ENCODE measurements around the gene ENC1. TPM values are rescaled to one million over a fixed set of nuclear protein-coding genes. Genes with fewer than 3 reads are reported as not detected.

Gene ENC1
- total RNA-seq, 1 experiment from 2014 or later = 37.0 TPM

DNA sequence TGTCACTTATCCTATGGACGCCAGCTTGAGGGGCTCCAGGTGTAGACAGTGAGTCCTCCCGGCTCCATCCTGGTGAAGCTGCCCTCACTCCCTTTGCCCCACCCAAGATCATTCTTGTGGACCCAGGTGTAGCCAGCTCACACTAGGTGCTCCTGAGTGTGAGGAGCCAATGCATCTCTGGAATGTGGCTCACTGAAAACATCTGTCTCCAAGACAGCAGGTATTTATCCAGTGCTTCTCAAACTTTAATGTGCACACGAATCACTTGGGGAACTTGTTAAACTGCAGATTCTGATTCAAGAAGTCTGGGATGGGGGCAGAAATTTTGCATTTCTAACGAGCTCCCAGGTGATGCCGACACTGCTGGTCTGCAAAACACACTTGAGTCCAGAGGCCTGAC, 13.5 kb upstream of the ENC1 start:
- in situ Hi-C loops (cut with HindIII; ENCODE audit: low pct_unique_long_range_greater_than_20kb, low sequenced_read_pairs) = no loop called here
- H3K36me3 ChIP-seq (ENCODE audit: control insufficient read depth, insufficient read depth, low read length) = no peaks in the 10 kb centered on the region
- H3K27me3 ChIP-seq (ENCODE audit: control insufficient read depth, insufficient read depth, low read length) = no peaks in the 10 kb centered on the region
- ChIA-PET CTCF (no interaction called here), POLR2A (no interaction called here)
- H3K9me3 ChIP-seq (ENCODE audit: control insufficient read depth, insufficient read depth, low read depth, low read length) = no peaks in the 10 kb centered on the region
- H3K4me3 ChIP-seq (ENCODE audit: low read depth in 2 of 2, low read length in 2 of 2) = no peak overlapping the region
- H3K4me1 ChIP-seq (ENCODE audit: control insufficient read depth, insufficient read depth, low read length) = peaks cover 3% of the 10 kb centered on the region; the same call in 1 of the 2 replicates
- H3K27ac ChIP-seq (ENCODE audit: low read length) = no peak overlapping the region
- ATAC-seq (no peak), DNase-seq (ENCODE audit: low read depth, low spot score) (no peak)
- TF ChIP-seq TCF7L2 (IDR thresholded peaks at IDR 0.05; ENCODE audit: low read depth, low read length) = no peak
- TF ChIP-seq, protein P1, sequence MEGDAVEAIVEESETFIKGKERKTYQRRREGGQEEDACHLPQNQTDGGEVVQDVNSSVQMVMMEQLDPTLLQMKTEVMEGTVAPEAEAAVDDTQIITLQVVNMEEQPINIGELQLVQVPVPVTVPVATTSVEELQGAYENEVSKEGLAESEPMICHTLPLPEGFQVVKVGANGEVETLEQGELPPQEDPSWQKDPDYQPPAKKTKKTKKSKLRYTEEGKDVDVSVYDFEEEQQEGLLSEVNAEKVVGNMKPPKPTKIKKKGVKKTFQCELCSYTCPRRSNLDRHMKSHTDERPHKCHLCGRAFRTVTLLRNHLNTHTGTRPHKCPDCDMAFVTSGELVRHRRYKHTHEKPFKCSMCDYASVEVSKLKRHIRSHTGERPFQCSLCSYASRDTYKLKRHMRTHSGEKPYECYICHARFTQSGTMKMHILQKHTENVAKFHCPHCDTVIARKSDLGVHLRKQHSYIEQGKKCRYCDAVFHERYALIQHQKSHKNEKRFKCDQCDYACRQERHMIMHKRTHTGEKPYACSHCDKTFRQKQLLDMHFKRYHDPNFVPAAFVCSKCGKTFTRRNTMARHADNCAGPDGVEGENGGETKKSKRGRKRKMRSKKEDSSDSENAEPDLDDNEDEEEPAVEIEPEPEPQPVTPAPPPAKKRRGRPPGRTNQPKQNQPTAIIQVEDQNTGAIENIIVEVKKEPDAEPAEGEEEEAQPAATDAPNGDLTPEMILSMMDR (IDR thresholded peaks at IDR 0.05) = no peak
- TF ChIP-seq POLR2AphosphoS5 (IDR thresholded peaks at IDR 0.05; ENCODE audit: low read depth, low read length) = no peak
- TF ChIP-seq, protein P2, sequence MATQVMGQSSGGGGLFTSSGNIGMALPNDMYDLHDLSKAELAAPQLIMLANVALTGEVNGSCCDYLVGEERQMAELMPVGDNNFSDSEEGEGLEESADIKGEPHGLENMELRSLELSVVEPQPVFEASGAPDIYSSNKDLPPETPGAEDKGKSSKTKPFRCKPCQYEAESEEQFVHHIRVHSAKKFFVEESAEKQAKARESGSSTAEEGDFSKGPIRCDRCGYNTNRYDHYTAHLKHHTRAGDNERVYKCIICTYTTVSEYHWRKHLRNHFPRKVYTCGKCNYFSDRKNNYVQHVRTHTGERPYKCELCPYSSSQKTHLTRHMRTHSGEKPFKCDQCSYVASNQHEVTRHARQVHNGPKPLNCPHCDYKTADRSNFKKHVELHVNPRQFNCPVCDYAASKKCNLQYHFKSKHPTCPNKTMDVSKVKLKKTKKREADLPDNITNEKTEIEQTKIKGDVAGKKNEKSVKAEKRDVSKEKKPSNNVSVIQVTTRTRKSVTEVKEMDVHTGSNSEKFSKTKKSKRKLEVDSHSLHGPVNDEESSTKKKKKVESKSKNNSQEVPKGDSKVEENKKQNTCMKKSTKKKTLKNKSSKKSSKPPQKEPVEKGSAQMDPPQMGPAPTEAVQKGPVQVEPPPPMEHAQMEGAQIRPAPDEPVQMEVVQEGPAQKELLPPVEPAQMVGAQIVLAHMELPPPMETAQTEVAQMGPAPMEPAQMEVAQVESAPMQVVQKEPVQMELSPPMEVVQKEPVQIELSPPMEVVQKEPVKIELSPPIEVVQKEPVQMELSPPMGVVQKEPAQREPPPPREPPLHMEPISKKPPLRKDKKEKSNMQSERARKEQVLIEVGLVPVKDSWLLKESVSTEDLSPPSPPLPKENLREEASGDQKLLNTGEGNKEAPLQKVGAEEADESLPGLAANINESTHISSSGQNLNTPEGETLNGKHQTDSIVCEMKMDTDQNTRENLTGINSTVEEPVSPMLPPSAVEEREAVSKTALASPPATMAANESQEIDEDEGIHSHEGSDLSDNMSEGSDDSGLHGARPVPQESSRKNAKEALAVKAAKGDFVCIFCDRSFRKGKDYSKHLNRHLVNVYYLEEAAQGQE (IDR thresholded peaks at IDR 0.05; ENCODE audit: insufficient read depth in 1 of 2, low read depth in 2 of 2, low read length in 1 of 2) = no peak
- TF ChIP-seq SIN3A (IDR thresholded peaks at IDR 0.05; ENCODE audit: borderline replicate concordance, insufficient read depth, low read depth, low read length) = no peak
- intact Hi-C loops (cut with micrococcal nuclease; ENCODE audit: unreplicated experiment) = no loop called here
- no TSS peak for BruUV-seq (replicated peaks)

DNA sequence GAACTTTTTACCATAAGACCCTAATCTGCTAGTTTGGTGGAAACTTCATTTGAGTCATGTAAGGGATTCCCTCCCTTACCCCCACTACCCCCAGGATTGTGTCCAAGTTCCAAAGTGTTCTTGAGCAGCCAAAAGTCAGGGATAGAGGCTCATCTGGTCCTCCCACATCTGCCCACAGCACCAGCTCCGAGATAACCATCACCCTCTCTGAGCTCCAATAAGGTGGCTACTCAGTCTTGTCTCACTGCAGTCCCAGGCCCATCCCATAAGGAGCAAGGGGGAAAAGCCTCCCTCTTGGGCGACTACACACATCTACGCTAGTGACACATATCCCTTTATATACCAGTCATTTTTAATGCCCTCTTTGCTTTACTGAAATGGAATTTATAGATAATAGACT, 12.0 kb upstream of the ENC1 start:
- no TSS peak for BruUV-seq (replicated peaks)
- in situ Hi-C loops (cut with HindIII; ENCODE audit: low pct_unique_long_range_greater_than_20kb, low sequenced_read_pairs) = no loop called here
- Histone ChIP-seq H3K4me3 (ENCODE audit: low read depth in 2 of 2, low read length in 2 of 2) (no peak overlapping the region), H3K36me3 (ENCODE audit: control insufficient read depth, insufficient read depth, low read length) (no peaks in the 10 kb centered on the region), H3K9me3 (ENCODE audit: control insufficient read depth, insufficient read depth, low read depth, low read length) (no peaks in the 10 kb centered on the region), H3K27me3 (ENCODE audit: control insufficient read depth, insufficient read depth, low read length) (no peaks in the 10 kb centered on the region), H3K4me1 (ENCODE audit: control insufficient read depth, insufficient read depth, low read length) (peaks cover 4% of the 10 kb centered on the region; the same call in 1 of the 2 replicates), H3K27ac (ENCODE audit: low read length) (no peak overlapping the region)
- ChIA-PET CTCF (no interaction called here), POLR2A (no interaction called here)
- intact Hi-C loops (cut with micrococcal nuclease; ENCODE audit: unreplicated experiment) = no loop called here
- TF ChIP-seq SIN3A (IDR thresholded peaks at IDR 0.05; ENCODE audit: borderline replicate concordance, insufficient read depth, low read depth, low read length) (no peak), TCF7L2 (IDR thresholded peaks at IDR 0.05; ENCODE audit: low read depth, low read length) (no peak), POLR2AphosphoS5 (IDR thresholded peaks at IDR 0.05; ENCODE audit: low read depth, low read length) (no peak)
- TF ChIP-seq, protein P2 (IDR thresholded peaks at IDR 0.05; ENCODE audit: insufficient read depth in 1 of 2, low read depth in 2 of 2, low read length in 1 of 2) = no peak
- TF ChIP-seq, protein P1 (IDR thresholded peaks at IDR 0.05) = no peak
- ATAC-seq = no peak
- no peak for DNase-seq (ENCODE audit: low read depth, low spot score)
